ENCODE results near the gene DCBLD1. TPM values are rescaled to one million over a fixed set of nuclear protein-coding genes. Genes with fewer than 3 reads are reported as not detected.

DCBLD1 gene
- total and polyA plus RNA-seq, 2 experiments from 2014 or later, result 3.5 to 16.5 TPM

DNA sequence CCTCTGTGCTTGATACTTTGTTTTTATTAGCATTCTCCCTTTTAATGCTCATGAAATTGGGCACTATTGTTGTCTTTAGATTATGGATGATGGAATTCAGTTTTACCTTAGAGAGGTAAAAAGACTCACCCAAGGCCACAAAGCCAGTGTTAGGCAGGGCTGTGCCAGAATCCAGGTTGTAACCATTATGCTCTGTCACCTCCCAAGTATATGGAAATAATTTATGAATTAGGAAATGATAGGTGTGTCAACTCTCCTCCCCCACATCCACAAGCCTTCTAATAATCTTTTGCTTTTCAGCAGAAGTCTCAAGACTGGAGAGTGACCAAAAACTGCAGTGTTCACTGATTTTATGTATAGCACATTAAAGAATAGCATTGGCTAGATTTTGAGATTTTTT lies 13.0 kb downstream of the DCBLD1 start:
- no peak overlapping the region for H3K27ac ChIP-seq
- no peaks in the 10 kb centered on the region for H3K4me1 ChIP-seq (ENCODE audit: low read depth)
- TF ChIP-seq, protein P1, sequence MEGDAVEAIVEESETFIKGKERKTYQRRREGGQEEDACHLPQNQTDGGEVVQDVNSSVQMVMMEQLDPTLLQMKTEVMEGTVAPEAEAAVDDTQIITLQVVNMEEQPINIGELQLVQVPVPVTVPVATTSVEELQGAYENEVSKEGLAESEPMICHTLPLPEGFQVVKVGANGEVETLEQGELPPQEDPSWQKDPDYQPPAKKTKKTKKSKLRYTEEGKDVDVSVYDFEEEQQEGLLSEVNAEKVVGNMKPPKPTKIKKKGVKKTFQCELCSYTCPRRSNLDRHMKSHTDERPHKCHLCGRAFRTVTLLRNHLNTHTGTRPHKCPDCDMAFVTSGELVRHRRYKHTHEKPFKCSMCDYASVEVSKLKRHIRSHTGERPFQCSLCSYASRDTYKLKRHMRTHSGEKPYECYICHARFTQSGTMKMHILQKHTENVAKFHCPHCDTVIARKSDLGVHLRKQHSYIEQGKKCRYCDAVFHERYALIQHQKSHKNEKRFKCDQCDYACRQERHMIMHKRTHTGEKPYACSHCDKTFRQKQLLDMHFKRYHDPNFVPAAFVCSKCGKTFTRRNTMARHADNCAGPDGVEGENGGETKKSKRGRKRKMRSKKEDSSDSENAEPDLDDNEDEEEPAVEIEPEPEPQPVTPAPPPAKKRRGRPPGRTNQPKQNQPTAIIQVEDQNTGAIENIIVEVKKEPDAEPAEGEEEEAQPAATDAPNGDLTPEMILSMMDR (IDR thresholded peaks at IDR 0.05; ENCODE audit: low read depth, low read length), result no peak

DNA sequence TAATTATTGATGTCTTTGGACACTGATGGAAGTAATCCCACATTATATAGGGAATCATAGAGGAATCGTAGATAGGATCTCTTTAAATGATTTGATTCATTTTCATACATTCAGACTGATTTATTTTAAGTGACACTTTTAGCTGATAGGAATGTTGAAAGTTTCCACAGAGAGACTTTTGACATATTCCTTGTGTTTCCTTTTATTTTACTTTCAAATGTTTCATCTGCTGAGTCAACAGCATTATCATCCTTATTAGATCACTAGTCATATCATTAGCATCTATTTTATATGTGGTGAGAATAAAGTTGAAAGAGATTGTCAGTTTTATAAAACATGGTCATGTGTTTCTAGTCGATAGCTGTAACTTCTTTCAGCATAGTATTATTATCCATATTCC lies 13.4 kb downstream of the DCBLD1 start:
- no peak for DNase-seq (ENCODE audit: low read depth in 1 of 2, low spot score in 1 of 2)
- TF ChIP-seq, protein P1 (IDR thresholded peaks at IDR 0.05; ENCODE audit: low read depth, low read length), result no peak
- no peaks in the 10 kb centered on the region for H3K4me1 ChIP-seq (ENCODE audit: low read depth)

More for the DNA sequence above, 13.0 kb downstream of the DCBLD1 start:
- Histone ChIP-seq H3K4me3 (no peak overlapping the region), H3K9me3 (ENCODE audit: low read depth) (no peaks in the 10 kb centered on the region), H3K27me3 (no peaks in the 10 kb centered on the region), H3K36me3 (no peaks in the 10 kb centered on the region)
- DNase-seq (ENCODE audit: low read depth in 1 of 2, low spot score in 1 of 2), result no peak

DNA sequence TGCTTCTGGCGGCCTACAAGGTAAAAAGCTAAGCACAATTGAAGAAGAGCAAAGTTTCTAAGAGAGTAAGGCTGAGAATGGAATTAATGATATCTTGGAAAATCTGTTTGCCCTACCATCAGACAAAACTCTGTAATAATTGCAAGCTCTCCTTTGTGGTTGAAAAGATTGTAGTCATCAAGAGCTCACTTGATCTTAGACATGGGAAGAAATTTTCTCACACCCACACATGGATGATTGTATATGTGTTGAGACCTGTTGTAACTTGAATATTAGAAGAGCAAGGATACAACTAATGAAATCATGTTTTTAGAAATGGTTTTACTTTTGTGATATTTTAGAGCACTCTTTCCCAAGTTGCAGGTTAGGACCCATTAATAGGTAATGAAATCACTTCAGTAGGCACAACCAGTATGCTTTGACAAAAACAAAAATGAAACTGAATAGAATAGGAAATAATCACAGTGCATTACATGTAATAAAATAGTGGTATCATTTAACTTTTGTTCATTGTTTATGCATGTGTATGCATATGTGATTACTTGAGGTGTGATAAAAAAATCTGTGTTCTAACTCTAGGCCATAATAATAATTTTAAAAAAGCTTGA lies 14.0 kb downstream of the DCBLD1 start:
- H3K27me3 ChIP-seq, result no peaks in the 10 kb centered on the region
- no peak overlapping the region for H3K27ac ChIP-seq
- no peak overlapping the region for H3K4me3 ChIP-seq
- no peaks in the 10 kb centered on the region for H3K9me3 ChIP-seq (ENCODE audit: low read depth)
- H3K4me1 ChIP-seq (ENCODE audit: low read depth), result no peaks in the 10 kb centered on the region
- peak in 1 of 2 donors; percentile 53 for DNase-seq (ENCODE audit: low read depth in 1 of 2, low spot score in 1 of 2)
- H3K36me3 ChIP-seq, result no peaks in the 10 kb centered on the region
- TF ChIP-seq, protein P1 (IDR thresholded peaks at IDR 0.05; ENCODE audit: low read depth, low read length), result no peak

More for the DNA sequence above, 13.4 kb downstream of the DCBLD1 start:
- no peaks in the 10 kb centered on the region for H3K9me3 ChIP-seq (ENCODE audit: low read depth)
- no peaks in the 10 kb centered on the region for H3K27me3 ChIP-seq
- H3K4me3 ChIP-seq, result no peak overlapping the region
- H3K36me3 ChIP-seq, result no peaks in the 10 kb centered on the region
- no peak overlapping the region for H3K27ac ChIP-seq

DNA sequence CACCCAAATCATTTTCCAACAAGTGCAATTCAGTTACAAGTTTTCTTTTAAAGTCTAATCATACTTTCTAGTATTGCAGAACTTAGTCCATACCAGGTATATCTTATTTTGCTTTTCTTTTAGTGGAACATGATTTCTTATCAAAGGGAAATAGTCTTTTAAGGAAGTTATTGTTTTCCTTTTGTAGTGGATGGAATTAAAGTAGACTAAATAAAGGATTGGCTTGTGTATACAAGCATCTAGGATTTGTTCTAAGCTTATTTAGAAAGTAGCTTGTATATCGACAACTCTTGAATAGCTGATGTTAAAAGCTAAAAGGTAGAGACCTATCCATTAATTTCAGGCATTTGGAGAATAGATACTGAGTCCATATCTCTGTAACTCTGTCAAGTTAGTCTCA lies 14.8 kb downstream of the DCBLD1 start:
- Histone ChIP-seq H3K9me3 (ENCODE audit: low read depth) (no peaks in the 10 kb centered on the region), H3K27me3 (no peaks in the 10 kb centered on the region), H3K36me3 (no peaks in the 10 kb centered on the region), H3K27ac (no peak overlapping the region), H3K4me1 (ENCODE audit: low read depth) (no peaks in the 10 kb centered on the region), H3K4me3 (no peak overlapping the region)
- TF ChIP-seq, protein P1 (IDR thresholded peaks at IDR 0.05; ENCODE audit: low read depth, low read length), result no peak
- no peak for DNase-seq (ENCODE audit: low read depth in 1 of 2, low spot score in 1 of 2)

DNA sequence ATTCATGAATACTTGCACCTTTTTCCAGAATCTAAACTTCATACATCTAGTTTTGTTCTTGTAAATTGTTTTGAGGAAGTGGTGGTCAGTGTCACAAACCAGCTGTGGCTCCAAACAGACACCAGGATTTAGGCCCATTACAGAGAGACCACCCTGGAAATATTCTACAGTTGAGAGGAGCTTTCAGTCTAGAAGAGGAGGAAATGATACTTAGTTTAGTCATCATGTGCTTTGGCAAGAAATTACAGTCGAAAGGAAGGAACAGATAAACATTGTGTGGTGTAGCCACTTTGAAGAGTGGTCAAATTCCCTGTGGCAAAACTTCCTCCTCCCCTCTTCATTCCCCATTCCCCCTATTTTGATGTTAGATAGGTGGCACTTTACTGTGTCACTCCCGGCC lies 15.7 kb downstream of the DCBLD1 start:
- Histone ChIP-seq H3K4me3 (no peak overlapping the region), H3K27me3 (no peaks in the 10 kb centered on the region), H3K27ac (no peak overlapping the region), H3K4me1 (ENCODE audit: low read depth) (no peaks in the 10 kb centered on the region), H3K36me3 (no peaks in the 10 kb centered on the region), H3K9me3 (ENCODE audit: low read depth) (no peaks in the 10 kb centered on the region)
- DNase-seq (ENCODE audit: low read depth in 1 of 2, low spot score in 1 of 2), result peak in 1 of 2 donors; percentile 74
- TF ChIP-seq, protein P1 (IDR thresholded peaks at IDR 0.05; ENCODE audit: low read depth, low read length), result no peak
